Activated CD4-positive, alpha-beta T cell treated with anti-CD3 and anti-CD28 coated beads, Interleukin-2, amount 50 U/mL, for 24 hours (primary cell): Measurements from ENCODE around the gene SEMA4F.

Source experiments
- DNase-seq, 2 donors: peaks; one replicate each; pipeline ENCODE4 v3.0.0-alpha.2; 2020; ENCODE audit warnings: low read depth in 1 of 2, low spot score in 1 of 2

The SEMA4F gene

GRCh38 chr2:74659462-74659861 lies 5.4 kb downstream of the SEMA4F start:
- DNase-seq: no peak

- no peak for DNase-seq
These were observed 14.0 kb downstream of the SEMA4F start for GRCh38 chr2:74668087-74668486.

- DNase-seq: no peak
These were observed 16.2 kb downstream of the SEMA4F start for GRCh38 chr2:74670263-74670662.

- DNase-seq: no peak
These were observed 17.4 kb downstream of the SEMA4F start for GRCh38 chr2:74671479-74671878.

GRCh38 chr2:74673826-74674528 lies 19.9 kb downstream of the SEMA4F start:
- DNase-seq: no peak

GRCh38 chr2:74675090-74675489 lies 21.0 kb downstream of the SEMA4F start:
- DNase-seq: no peak

GRCh38 chr2:74676331-74676730 lies 22.3 kb downstream of the SEMA4F start:
- DNase-seq: no peak

GRCh38 chr2:74679615-74680014 lies 25.6 kb downstream of the SEMA4F start:
- no peak for DNase-seq

GRCh38 chr2:74682501-74682900 lies 28.5 kb downstream of the SEMA4F start:
- no peak for DNase-seq

GRCh38 chr2:74685408-74685807 lies 31.4 kb downstream of the SEMA4F start:
- no peak for DNase-seq

GRCh38 chr2:74688881-74689280 lies 34.8 kb downstream of the SEMA4F start:
- DNase-seq: no peak

- DNase-seq: no peak
These were observed 35.6 kb downstream of the SEMA4F start for GRCh38 chr2:74689671-74690070.

- DNase-seq: no peak
These were observed 36.5 kb downstream of the SEMA4F start for GRCh38 chr2:74690571-74690970.

- no peak for DNase-seq
These were observed 37.9 kb downstream of the SEMA4F start for GRCh38 chr2:74691929-74692328.

- DNase-seq: no peak
These were observed 39.2 kb downstream of the SEMA4F start for GRCh38 chr2:74693213-74693612.

GRCh38 chr2:74693668-74694067 lies 39.6 kb downstream of the SEMA4F start:
- DNase-seq: no peak

GRCh38 chr2:74694281-74694680 lies 40.2 kb downstream of the SEMA4F start:
- no peak for DNase-seq

GRCh38 chr2:74695663-74696062 lies 41.6 kb downstream of the SEMA4F start:
- no peak for DNase-seq

- no peak for DNase-seq
These were observed 42.8 kb downstream of the SEMA4F start for GRCh38 chr2:74696829-74697228.

GRCh38 chr2:74700643-74701372 lies 46.8 kb downstream of the SEMA4F start:
- no peak for DNase-seq

GRCh38 chr2:74702001-74702715 lies 48.1 kb downstream of the SEMA4F start:
- no peak for DNase-seq

- DNase-seq: no peak
These were observed 49.3 kb downstream of the SEMA4F start for GRCh38 chr2:74703373-74703772.
